SU-DHL-6 (cell line): ENCODE measurements around the gene GDF10.

Experiments used
- H2AFZ ChIP-seq: fragments of 200-600 bp; sonication (generic); 2 replicates; pipeline ENCODE4 v1.6.1; 2014; ENCODE audit warnings: low read depth, mild to moderate bottlenecking, moderate library complexity, mixed read lengths, antibody characterized with exemption, low read length; ENCODE audit not compliant: severe bottlenecking
- H3F3A ChIP-seq: fragments of 200-600 bp; shearing (Covaris generic); 2 replicates; pipeline ENCODE4 v1.6.0; 2016; ENCODE audit warnings: antibody characterized with exemption, mild to moderate bottlenecking; ENCODE audit not compliant: insufficient read depth
- H3K27ac ChIP-seq: fragments of 200-600 bp; sonication (generic); 2 replicates; pipeline ENCODE4 v1.5.1; 2016; ENCODE audit warnings: low read depth, mild to moderate bottlenecking, low read length, moderate library complexity, mixed read lengths
- H3K27me3 ChIP-seq: fragments of 200-600 bp; sonication (generic), shearing (Covaris generic); 2 replicates; pipeline ENCODE4 v1.6.0; 2014; ENCODE audit warnings: mild to moderate bottlenecking, low read length
- H3K36me3 ChIP-seq: fragments of 200-600 bp; sonication (generic); 2 replicates; pipeline ENCODE4 v1.6.1; 2014; ENCODE audit warnings: mild to moderate bottlenecking, low read length, mixed read lengths
- H3K4me2 ChIP-seq: fragments of 300-600, 200-600 bp; shearing (Covaris generic), sonication (generic); 2 replicates; pipeline ENCODE4 v1.6.0; 2014; ENCODE audit warnings: low read length, low read depth, mild to moderate bottlenecking; ENCODE audit not compliant: poor library complexity, severe bottlenecking
- H3K4me3 ChIP-seq: fragments of 200-600 bp; sonication (generic); 2 replicates; pipeline ENCODE4 v1.5.1; 2014; ENCODE audit warnings: antibody characterized with exemption, low read length, mild to moderate bottlenecking, mixed read lengths; ENCODE audit not compliant: insufficient read depth, poor library complexity, severe bottlenecking
- H3K79me2 ChIP-seq: fragments of 200-600 bp; sonication (generic); 2 replicates; pipeline ENCODE4 v1.6.1; 2014; ENCODE audit warnings: mild to moderate bottlenecking, low read length, moderate library complexity; ENCODE audit not compliant: insufficient read depth
- H3K9ac ChIP-seq: fragments of 200-600 bp; sonication (generic); 2 replicates; pipeline ENCODE4 v1.7.0; 2014; ENCODE audit warnings: mild to moderate bottlenecking, low read length
- H3K9me2 ChIP-seq: fragments of 200-600 bp; sonication (generic); replicated peaks from 2 replicates; pipeline ENCODE4 v1.6.1; 2014; ENCODE audit warnings: low read length; ENCODE audit not compliant: insufficient read depth
- H3K9me3 ChIP-seq: fragments of 200-600 bp; sonication (generic); 2 replicates; pipeline ENCODE4 v1.6.1; 2014; ENCODE audit warnings: low read length, mixed read lengths; ENCODE audit not compliant: insufficient read depth
- H4K20me1 ChIP-seq: fragments of 200-600 bp; sonication (generic); 2 replicates; pipeline ENCODE4 v1.6.1; 2014; ENCODE audit warnings: low read depth, mild to moderate bottlenecking, antibody characterized with exemption, low read length, moderate library complexity, mixed read lengths
- CTCF ChIP-seq: fragments of 200-600 bp; sonication (generic); IDR thresholded peaks from one replicate; pipeline ENCODE4 v1.5.1; 2017; ENCODE audit warnings: antibody characterized with exemption, mild to moderate bottlenecking, low read length, moderate library complexity; ENCODE audit not compliant: insufficient read depth, poor library complexity, severe bottlenecking
- EZH2phosphoT487 ChIP-seq: fragments of 200-600 bp; sonication (generic), shearing (Covaris generic); conservative IDR thresholded peaks from 2 replicates; pipeline ENCODE4 v1.6.1; 2018; ENCODE audit warnings: mild to moderate bottlenecking, antibody characterized with exemption, low read length, moderate library complexity, mixed read lengths

Gene GDF10

GRCh38 chr10:47283101-47283630 lies 16.8 kb upstream of the GDF10 start:
- Histone ChIP-seq H3K9me3 (no peaks in the 10 kb centered on the region), H3K9ac (no peak overlapping the region), H3K27me3 (no peaks in the 10 kb centered on the region), H3F3A (no peaks in the 10 kb centered on the region), H3K79me2 (no peaks in the 10 kb centered on the region), H3K4me2 (no peak overlapping the region), H3K36me3 (no peaks in the 10 kb centered on the region), H2AFZ (no peak overlapping the region), H4K20me1 (no peaks in the 10 kb centered on the region), H3K4me3 (no peak overlapping the region), H3K27ac (no peak overlapping the region), H3K9me2 (no peaks in the 10 kb centered on the region)
- TF ChIP-seq EZH2phosphoT487, result no peak
- TF ChIP-seq CTCF, result no peak

GRCh38 chr10:47283848-47284247 lies 16.1 kb upstream of the GDF10 start:
- Histone ChIP-seq H3K9me3 (no peaks in the 10 kb centered on the region), H3K9ac (no peak overlapping the region), H3K9me2 (no peaks in the 10 kb centered on the region), H3K4me3 (no peak overlapping the region), H3K79me2 (no peaks in the 10 kb centered on the region), H2AFZ (no peak overlapping the region), H3F3A (no peaks in the 10 kb centered on the region), H3K27me3 (no peaks in the 10 kb centered on the region), H3K36me3 (no peaks in the 10 kb centered on the region), H3K4me2 (no peak overlapping the region), H3K27ac (no peak overlapping the region), H4K20me1 (no peaks in the 10 kb centered on the region)
- TF ChIP-seq EZH2phosphoT487, result no peak

- Histone ChIP-seq H3K4me3 (no peak overlapping the region), H2AFZ (no peak overlapping the region), H3K79me2 (no peaks in the 10 kb centered on the region), H3K4me2 (no peak overlapping the region), H3K9me2 (no peaks in the 10 kb centered on the region), H4K20me1 (no peaks in the 10 kb centered on the region), H3K27ac (no peak overlapping the region), H3K27me3 (no peaks in the 10 kb centered on the region), H3F3A (no peaks in the 10 kb centered on the region), H3K9me3 (no peaks in the 10 kb centered on the region), H3K9ac (no peak overlapping the region), H3K36me3 (no peaks in the 10 kb centered on the region)
- no peak for TF ChIP-seq CTCF
- TF ChIP-seq EZH2phosphoT487, result no peak
Measured at GRCh38 chr10:47285381-47286115, 14.4 kb upstream of the GDF10 start.

- no peak overlapping the region for H3K27ac ChIP-seq
- H3K27me3 ChIP-seq, result no peaks in the 10 kb centered on the region
- no peak overlapping the region for H2AFZ ChIP-seq
- H3K9ac ChIP-seq, result no peak overlapping the region
- H3F3A ChIP-seq, result no peaks in the 10 kb centered on the region
- no peak overlapping the region for H3K4me3 ChIP-seq
- no peaks in the 10 kb centered on the region for H3K79me2 ChIP-seq
- H3K9me3 ChIP-seq, result no peaks in the 10 kb centered on the region
- no peaks in the 10 kb centered on the region for H3K36me3 ChIP-seq
- no peaks in the 10 kb centered on the region for H3K9me2 ChIP-seq
- H4K20me1 ChIP-seq, result no peaks in the 10 kb centered on the region
- H3K4me2 ChIP-seq, result no peak overlapping the region
- no peak for TF ChIP-seq CTCF
- TF ChIP-seq EZH2phosphoT487, result no peak
Measured at GRCh38 chr10:47286116-47286505, 13.9 kb upstream of the GDF10 start.
